IgD-negative memory B cell (primary cell): ENCODE measurements around the gene ATP11B. TPM values are rescaled to one million over a fixed set of nuclear protein-coding genes. Genes with fewer than 3 reads are reported as not detected.
"Not testable (repeated sequence)": the region's sequence is repeated elsewhere in the genome, so short reads cannot be mapped to it uniquely, and the experiment has no call there.

Experiments used
- H3K27ac Mint-ChIP-seq, 3 donors: one replicate each; pipeline ENCODE4 v1.8.0; 2020 to 2022; ENCODE audit warnings: mild to moderate bottlenecking in 3 of 3, mixed read lengths in 3 of 3, moderate library complexity in 1 of 3
- H3K27me3 Mint-ChIP-seq: one replicate; pipeline ENCODE4 v1.8.0; 2021; ENCODE audit warnings: mixed read lengths
- H3K36me3 Mint-ChIP-seq: one replicate; pipeline ENCODE4 v1.8.0; 2020; ENCODE audit warnings: mild to moderate bottlenecking, mixed read lengths
- H3K4me1 Mint-ChIP-seq, 3 donors: one replicate each; pipeline ENCODE4 v1.8.0; 2020 to 2022; ENCODE audit warnings: mixed read lengths in 3 of 3, mild to moderate bottlenecking in 1 of 3
- H3K4me3 Mint-ChIP-seq, 4 donors: one replicate each; pipeline ENCODE4 v1.8.0; 2020 to 2022; ENCODE audit warnings: mild to moderate bottlenecking in 4 of 4, mixed read lengths in 4 of 4, moderate library complexity in 3 of 4
- H3K9me3 Mint-ChIP-seq, 3 donors: one replicate each; pipeline ENCODE4 v1.8.0; 2020 to 2021; ENCODE audit warnings: mixed read lengths in 3 of 3, mild to moderate bottlenecking in 1 of 3
- polyA plus RNA-seq: library from polyadenylated mRNA; unstranded; fragments of 300-500 nt; fragmentation: Illumina TruSeq; gene quantifications from one replicate; pipeline ENCODE4 v1.2.3, GENCODE V29; 2021

Gene ATP11B
- polyA plus RNA-seq, 1 donor from 2014 or later: 24.0 TPM

GRCh38 chr3:182837855-182838454, 44.7 kb downstream of the ATP11B start:
- Mint-ChIP-seq H3K4me3 (no peak overlapping the region), H3K27ac (no peak overlapping the region), H3K9me3 (no peaks in the 10 kb centered on the region), H3K36me3 (peaks cover 13% of the 10 kb centered on the region), H3K4me1 (peaks cover 0 to 2% (median 0%) of the 10 kb centered on the region in 3 donors), H3K27me3 (no peaks in the 10 kb centered on the region)

- H3K27me3 Mint-ChIP-seq: no peaks in the 10 kb centered on the region
- H3K9me3 Mint-ChIP-seq: no peaks in the 10 kb centered on the region
- no peak overlapping the region for H3K4me3 Mint-ChIP-seq
- H3K27ac Mint-ChIP-seq: no peak overlapping the region
- peaks cover 18% of the 10 kb centered on the region for H3K36me3 Mint-ChIP-seq
- no peaks in the 10 kb centered on the region for H3K4me1 Mint-ChIP-seq
These were observed 50.2 kb downstream of the ATP11B start for GRCh38 chr3:182843478-182843877.

GRCh38 chr3:182848906-182849305, 55.6 kb downstream of the ATP11B start:
- no peak overlapping the region for H3K4me3 Mint-ChIP-seq
- no peaks in the 10 kb centered on the region for H3K9me3 Mint-ChIP-seq
- no peak overlapping the region for H3K27ac Mint-ChIP-seq
- peaks cover 15% of the 10 kb centered on the region for H3K36me3 Mint-ChIP-seq
- no peaks in the 10 kb centered on the region for H3K4me1 Mint-ChIP-seq
- no peaks in the 10 kb centered on the region for H3K27me3 Mint-ChIP-seq

- Mint-ChIP-seq H3K27me3 (no peaks in the 10 kb centered on the region), H3K36me3 (peaks cover 11% of the 10 kb centered on the region), H3K4me3 (no peak overlapping the region), H3K9me3 (no peaks in the 10 kb centered on the region), H3K4me1 (peaks cover 0 to 2% (median 0%) of the 10 kb centered on the region in 3 donors), H3K27ac (no peak overlapping the region)
These were observed 61.8 kb downstream of the ATP11B start for GRCh38 chr3:182855076-182855475.

GRCh38 chr3:182861348-182861747, 68.0 kb downstream of the ATP11B start:
- H3K36me3 Mint-ChIP-seq: peaks cover 6% of the 10 kb centered on the region
- no peaks in the 10 kb centered on the region for H3K9me3 Mint-ChIP-seq
- no peak overlapping the region for H3K27ac Mint-ChIP-seq
- no peak overlapping the region for H3K4me3 Mint-ChIP-seq
- H3K27me3 Mint-ChIP-seq: no peaks in the 10 kb centered on the region
- peaks cover 0 to 2% (median 0%) of the 10 kb centered on the region in 3 donors for H3K4me1 Mint-ChIP-seq

GRCh38 chr3:182862159-182862860, 69.0 kb downstream of the ATP11B start:
- Mint-ChIP-seq H3K27me3 (no peaks in the 10 kb centered on the region), H3K36me3 (peaks cover 6% of the 10 kb centered on the region), H3K9me3 (no peaks in the 10 kb centered on the region), H3K27ac (no peak overlapping the region), H3K4me3 (no peak overlapping the region), H3K4me1 (peaks cover 0 to 2% (median 0%) of the 10 kb centered on the region in 3 donors)

GRCh38 chr3:182869059-182869458, 75.8 kb downstream of the ATP11B start:
- Mint-ChIP-seq H3K27me3 (no peaks in the 10 kb centered on the region), H3K9me3 (no peaks in the 10 kb centered on the region), H3K27ac (no peak overlapping the region), H3K4me3 (no peak overlapping the region), H3K4me1 (no peaks in the 10 kb centered on the region), H3K36me3 (no peaks in the 10 kb centered on the region)

- not testable (repeated sequence) for H3K4me1 Mint-ChIP-seq, H3K4me3 Mint-ChIP-seq, H3K9me3 Mint-ChIP-seq, H3K36me3 Mint-ChIP-seq, H3K27ac Mint-ChIP-seq, H3K27me3 Mint-ChIP-seq
These were observed 77.6 kb downstream of the ATP11B start for GRCh38 chr3:182870917-182871316.

GRCh38 chr3:182879031-182879611, 85.8 kb downstream of the ATP11B start:
- no peaks in the 10 kb centered on the region for H3K27me3 Mint-ChIP-seq
- no peaks in the 10 kb centered on the region for H3K9me3 Mint-ChIP-seq
- H3K4me3 Mint-ChIP-seq: no peak overlapping the region
- peaks cover 3% of the 10 kb centered on the region for H3K36me3 Mint-ChIP-seq
- H3K4me1 Mint-ChIP-seq: no peaks in the 10 kb centered on the region
- H3K27ac Mint-ChIP-seq: no peak overlapping the region

- Mint-ChIP-seq H3K36me3 (peaks cover 3% of the 10 kb centered on the region), H3K9me3 (no peaks in the 10 kb centered on the region), H3K27me3 (no peaks in the 10 kb centered on the region), H3K4me3 (no peak overlapping the region), H3K4me1 (no peaks in the 10 kb centered on the region), H3K27ac (no peak overlapping the region)
These were observed 93.2 kb downstream of the ATP11B start for GRCh38 chr3:182886497-182886896.

- Mint-ChIP-seq H3K27me3 (no peaks in the 10 kb centered on the region), H3K9me3 (no peaks in the 10 kb centered on the region), H3K4me1 (peaks cover 0 to 1% (median 1%) of the 10 kb centered on the region in 3 donors), H3K4me3 (no peak overlapping the region), H3K36me3 (peaks cover 9% of the 10 kb centered on the region), H3K27ac (no peak overlapping the region)
These were observed 96.8 kb downstream of the ATP11B start for GRCh38 chr3:182889948-182890629.

- Mint-ChIP-seq H3K27me3 (no peaks in the 10 kb centered on the region), H3K36me3 (peaks cover 11% of the 10 kb centered on the region), H3K9me3 (no peaks in the 10 kb centered on the region), H3K4me1 (peaks cover 0 to 1% (median 1%) of the 10 kb centered on the region in 3 donors), H3K27ac (no peak overlapping the region), H3K4me3 (no peak overlapping the region)
These were observed 98.1 kb downstream of the ATP11B start for GRCh38 chr3:182891364-182891763.

- Mint-ChIP-seq H3K4me1 (peaks cover 0 to 1% (median 1%) of the 10 kb centered on the region in 3 donors), H3K27ac (no peak overlapping the region), H3K36me3 (peaks cover 13% of the 10 kb centered on the region)
These were observed 98.9 kb downstream of the ATP11B start for GRCh38 chr3:182892226-182892625.

GRCh38 chr3:182895513-182896112, 102.3 kb downstream of the ATP11B start:
- Mint-ChIP-seq H3K36me3 (peaks cover 11% of the 10 kb centered on the region), H3K27me3 (no peaks in the 10 kb centered on the region), H3K27ac (no peak overlapping the region), H3K9me3 (no peaks in the 10 kb centered on the region), H3K4me3 (no peak overlapping the region), H3K4me1 (peaks cover 0 to 1% (median 1%) of the 10 kb centered on the region in 3 donors)

More at GRCh38 chr3:182892226-182892625, 98.9 kb downstream of the ATP11B start:
- no peak overlapping the region for H3K4me3 Mint-ChIP-seq
- no peaks in the 10 kb centered on the region for H3K9me3 Mint-ChIP-seq
- H3K27me3 Mint-ChIP-seq: no peaks in the 10 kb centered on the region

GRCh38 chr3:182896553-182896952, 103.2 kb downstream of the ATP11B start:
- Mint-ChIP-seq H3K9me3 (no peaks in the 10 kb centered on the region), H3K27ac (no peak overlapping the region)

More at GRCh38 chr3:182896553-182896952, 103.2 kb downstream of the ATP11B start:
- Mint-ChIP-seq H3K4me3 (no peak overlapping the region), H3K36me3 (peaks cover 11% of the 10 kb centered on the region), H3K4me1 (peaks cover 0 to 1% (median 1%) of the 10 kb centered on the region in 3 donors), H3K27me3 (no peaks in the 10 kb centered on the region)
